Smooth muscle cell of the brain vasculature (primary cell): ENCODE data around the gene CADPS.

Experiments used
- DNase-seq: peaks from one replicate; pipeline ENCODE4 v3.0.0-alpha.2; 2012; ENCODE audit warnings: low read depth, low spot score

Gene CADPS

GRCh38 chr3:62375655-62376453 is 499.4 kb downstream of the CADPS start:
- DNase-seq = no peak

GRCh38 chr3:62374341-62375218 is 500.6 kb downstream of the CADPS start:
- no peak for DNase-seq

- no peak for DNase-seq
Measured at GRCh38 chr3:62373714-62374333, 501.4 kb downstream of the CADPS start.

- DNase-seq = no peak
Measured at GRCh38 chr3:62373215-62373614, 502.0 kb downstream of the CADPS start, which contains the start of gene FEZF2. FEZF2 (minus strand) TSS chr3:62373550; CDS start chr3:62372868, 682 bp downstream.

- DNase-seq = no peak
Measured at GRCh38 chr3:62372621-62373041, 502.6 kb downstream of the CADPS start.

DNA sequence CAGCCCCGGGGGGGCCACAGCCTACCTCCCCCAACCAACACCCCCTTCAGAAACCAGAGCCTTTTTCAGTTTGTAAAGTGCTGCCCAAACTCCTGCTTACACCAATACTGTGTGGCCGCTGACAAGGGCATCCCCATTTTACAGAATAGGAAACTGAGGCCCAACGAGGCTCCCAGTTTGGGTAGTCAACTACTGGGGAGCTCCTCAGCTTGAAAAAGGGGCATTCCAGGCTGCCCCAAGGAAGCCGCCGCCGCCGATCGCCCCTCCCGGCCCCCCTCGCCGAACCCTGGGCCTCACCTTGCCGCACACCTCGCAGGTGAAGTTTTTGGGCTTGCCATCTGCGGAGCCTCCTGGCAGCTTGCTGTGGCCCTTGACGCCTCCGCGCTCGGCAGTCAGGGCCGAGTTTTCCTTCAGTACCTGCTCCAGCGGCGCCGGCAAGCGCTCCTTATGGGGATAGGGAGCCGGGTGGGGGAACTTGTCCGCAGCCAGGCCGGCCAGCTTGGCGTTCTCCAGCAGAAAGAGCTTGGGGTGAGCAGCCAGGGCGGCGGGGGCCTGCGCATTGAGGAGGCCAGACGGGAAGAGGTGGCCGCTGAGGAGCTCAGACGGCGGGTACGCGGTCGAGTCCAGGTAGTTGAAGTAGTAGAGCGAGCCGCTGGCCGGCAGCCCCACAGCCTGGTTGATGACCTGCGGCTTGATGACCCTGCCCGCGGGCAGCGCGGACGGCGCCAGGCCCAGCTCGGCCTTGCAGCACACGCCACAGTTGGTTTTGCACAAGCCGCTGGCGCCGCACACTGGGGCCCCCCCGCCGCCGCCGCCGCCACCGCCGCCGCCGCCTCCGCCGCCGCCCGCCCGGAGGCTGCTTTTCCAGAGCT is 503.3 kb downstream of the CADPS start:
- DNase-seq = no peak

GRCh38 chr3:62370858-62371719 is 504.1 kb downstream of the CADPS start:
- DNase-seq = no peak

GRCh38 chr3:62370112-62370857 is 504.9 kb downstream of the CADPS start:
- DNase-seq = no peak

- no peak for DNase-seq
Measured at GRCh38 chr3:62369476-62369743, 505.8 kb downstream of the CADPS start.

GRCh38 chr3:62368705-62369475 is 506.3 kb downstream of the CADPS start:
- DNase-seq = no peak

- DNase-seq = no peak
Measured at GRCh38 chr3:62368290-62368704, 506.9 kb downstream of the CADPS start.

DNA sequence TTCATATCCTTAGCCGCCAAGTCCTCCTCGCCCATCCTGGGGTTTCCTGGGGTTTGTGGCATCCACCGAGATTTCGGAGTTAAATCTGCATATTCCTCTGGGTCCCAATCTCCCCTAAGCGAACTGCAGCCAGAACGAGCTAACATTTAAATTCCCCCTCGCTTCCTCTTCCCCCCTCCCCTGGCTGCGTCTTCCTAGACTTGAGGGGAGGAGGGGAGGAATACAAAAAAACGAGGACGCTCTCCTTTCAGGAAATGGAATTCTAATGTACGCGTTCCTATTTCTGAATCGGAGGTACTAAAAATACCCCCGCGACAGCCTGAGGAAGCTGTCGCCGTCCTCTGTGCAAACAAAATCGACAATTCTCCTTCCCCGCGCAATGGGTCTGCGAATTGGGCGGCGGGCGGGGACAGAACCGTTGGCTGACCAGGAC is 507.4 kb downstream of the CADPS start:
- DNase-seq = no peak

DNA sequence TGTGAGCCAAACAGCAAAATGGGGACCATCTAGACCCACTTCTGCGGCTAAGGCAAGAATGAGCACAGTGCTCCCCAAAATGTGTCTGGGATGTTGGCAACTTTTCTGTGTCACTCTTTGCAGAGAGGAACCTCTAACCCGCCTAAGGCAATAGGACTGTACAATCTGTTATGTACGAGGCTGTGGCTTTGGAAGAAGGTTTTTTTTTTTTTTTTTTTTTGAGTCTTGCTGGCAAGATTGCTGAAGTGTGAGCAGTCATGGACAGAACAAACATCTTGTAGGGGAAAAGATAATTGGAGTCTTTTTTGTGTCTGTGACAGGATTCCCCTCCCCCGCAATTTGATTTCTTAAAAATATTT is 509.1 kb downstream of the CADPS start:
- DNase-seq = no peak

GRCh38 chr3:62365391-62366125 is 509.7 kb downstream of the CADPS start:
- DNase-seq = no peak

GRCh38 chr3:62364191-62364590 is 511.0 kb downstream of the CADPS start:
- no peak for DNase-seq

- DNase-seq = no peak
Measured at GRCh38 chr3:62363275-62363674, 511.9 kb downstream of the CADPS start.

- no peak for DNase-seq
Measured at GRCh38 chr3:62361824-62362223, 513.4 kb downstream of the CADPS start.

DNA sequence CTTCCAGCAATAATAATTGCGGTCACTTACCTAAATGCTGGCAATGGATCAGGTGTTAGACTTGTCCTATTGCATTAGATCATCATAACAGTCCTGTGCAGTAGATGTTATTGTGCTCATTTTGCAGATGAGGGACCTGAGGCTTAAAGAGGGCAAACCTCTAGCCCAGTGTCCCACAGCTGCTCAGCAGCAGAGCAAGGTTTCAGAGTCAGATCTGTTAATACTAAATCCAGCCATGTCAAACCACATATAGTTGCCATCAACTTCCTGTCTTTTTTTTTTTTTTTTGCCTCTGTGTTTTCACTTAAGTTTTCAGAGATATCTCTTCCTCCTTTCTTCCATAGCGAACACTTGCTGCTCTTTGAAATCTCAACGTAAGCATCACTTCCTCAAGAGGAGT is 514.0 kb downstream of the CADPS start:
- DNase-seq = no peak
